HG02973 (cell line): ENCODE data around the gene C5orf22.
"Not testable (repeated sequence)": the region's sequence is repeated elsewhere in the genome, so short reads cannot be mapped to it uniquely, and the experiment has no call there.

ENCODE experiments used
- ATAC-seq: cut with Tn5 transposase; IDR thresholded peaks from one replicate; pipeline ENCODE4 v1.9.1; 2021; ENCODE audit warnings: moderate library complexity; ENCODE audit not compliant: unreplicated experiment

C5orf22 gene

GRCh38 chr5:31553863-31554262, 21.8 kb downstream of the C5orf22 start:
- ATAC-seq, result no peak

- ATAC-seq, result no peak
Observed at GRCh38 chr5:31554552-31554951, 22.5 kb downstream of the C5orf22 start.

- no peak for ATAC-seq
Observed at GRCh38 chr5:31556461-31556860, 24.4 kb downstream of the C5orf22 start.

GRCh38 chr5:31559942-31560341, 27.8 kb downstream of the C5orf22 start:
- no peak for ATAC-seq

GRCh38 chr5:31561946-31562345, 29.8 kb downstream of the C5orf22 start:
- no peak for ATAC-seq

GRCh38 chr5:31563216-31563615, 31.1 kb downstream of the C5orf22 start:
- ATAC-seq, result no peak

GRCh38 chr5:31566362-31566761, 34.3 kb downstream of the C5orf22 start:
- not testable (repeated sequence) for ATAC-seq

GRCh38 chr5:31568302-31568835, 36.3 kb downstream of the C5orf22 start:
- ATAC-seq, result no peak

GRCh38 chr5:31569068-31569467, 37.0 kb downstream of the C5orf22 start:
- ATAC-seq, result no peak

- peak; percentile 89 for ATAC-seq
Observed at GRCh38 chr5:31573494-31574142, 41.5 kb downstream of the C5orf22 start.

GRCh38 chr5:31574772-31575171, 42.7 kb downstream of the C5orf22 start:
- no peak for ATAC-seq

- no peak for ATAC-seq
Observed at GRCh38 chr5:31577438-31577837, 45.3 kb downstream of the C5orf22 start.

- ATAC-seq, result no peak
Observed at GRCh38 chr5:31579558-31579957, 47.5 kb downstream of the C5orf22 start.

GRCh38 chr5:31581498-31582099, 49.5 kb downstream of the C5orf22 start:
- no peak for ATAC-seq

- ATAC-seq, result no peak
Observed at GRCh38 chr5:31583129-31583528, 51.0 kb downstream of the C5orf22 start.

GRCh38 chr5:31585166-31585894, 53.2 kb downstream of the C5orf22 start:
- ATAC-seq, result no peak

GRCh38 chr5:31585895-31586270, 53.8 kb downstream of the C5orf22 start:
- ATAC-seq, result no peak

GRCh38 chr5:31587546-31587945, 55.4 kb downstream of the C5orf22 start:
- no peak for ATAC-seq

GRCh38 chr5:31593665-31594064, 61.6 kb downstream of the C5orf22 start:
- ATAC-seq, result no peak

GRCh38 chr5:31596354-31596753, 64.3 kb downstream of the C5orf22 start:
- ATAC-seq, result no peak

GRCh38 chr5:31598640-31599611, 66.8 kb downstream of the C5orf22 start:
- ATAC-seq, result no peak
